HepG2 (cell line): ENCODE data around the gene TCF20. TPM values are rescaled to one million over a fixed set of nuclear protein-coding genes. Genes with fewer than 3 reads are reported as not detected.

ENCODE experiments used
- AGO2 ChIP-seq: fragments of 200-400 bp; formaldehyde crosslinking; optimal IDR thresholded peaks from 2 replicates; pipeline ENCODE3; 2017; ENCODE audit warnings: mild to moderate bottlenecking, low read depth, low read length, moderate library complexity
- GABPA ChIP-seq, 2 experiments: IDR thresholded peaks; 2 replicates each; pipeline ENCODE4 v1.6.1; 2011 to 2016; ENCODE audit warnings: low read depth in 2 of 2, low read length in 1 of 2, missing biosample characterization in 1 of 2, missing genetic modification characterization in 1 of 2
- ISL2 ChIP-seq: sonication (generic); formaldehyde crosslinking; IDR thresholded peaks from 2 replicates; pipeline ENCODE4 v1.5.0; 2020; ENCODE audit warnings: missing genetic modification reagents
- MTF2 ChIP-seq: sonication (generic); formaldehyde crosslinking; IDR thresholded peaks from 2 replicates; pipeline ENCODE4 v1.5.0; 2020; ENCODE audit warnings: missing genetic modification reagents, borderline replicate concordance
- ZNF33A ChIP-seq: sonication (generic); formaldehyde crosslinking; IDR thresholded peaks from 2 replicates; pipeline ENCODE4 v1.5.1; 2020; ENCODE audit warnings: missing genetic modification reagents, mild to moderate bottlenecking, moderate library complexity, borderline replicate concordance
- ZNF564 ChIP-seq: sonication (generic); formaldehyde crosslinking; IDR thresholded peaks from 2 replicates; pipeline ENCODE4 v1.8.1; 2023; ENCODE audit warnings: mild to moderate bottlenecking, missing genetic modification reagents
- ZNF607 ChIP-seq: sonication (generic); formaldehyde crosslinking; IDR thresholded peaks from 2 replicates; pipeline ENCODE4 v1.5.1; 2020; ENCODE audit warnings: missing genetic modification reagents, mild to moderate bottlenecking, borderline replicate concordance
- polyA plus RNA-seq, 8 experiments: library from polyadenylated mRNA; depleted of rRNA in 3 of 8; stranded (reverse) in 7 of 8; unstranded in 1 of 8; fragments of >200 nt; fragmentation: Illumina TruSeq in 4 of 8; extraction: Trizol in 4 of 8; gene quantifications; 2 replicates each; pipeline versions ENCODE4 v1.2.1 to v1.2.3, GENCODE V29; 2011 to 2016; ENCODE audit warnings: low read depth in 4 of 8, missing spikeins in 1 of 8, mixed read lengths in 1 of 8; ENCODE audit not compliant: insufficient read depth in 1 of 8
- total RNA-seq, 5 experiments: library from RNA; depleted of rRNA; stranded (reverse); fragments of >200 nt; fragmentation: Illumina TruSeq; extraction: Trizol; gene quantifications; 2 replicates each; pipeline ENCODE4 v1.2.3, GENCODE V29; 2016; ENCODE audit warnings: low read depth in 1 of 5
- TF ChIP-seq, protein P1 (sequence below): sonication (generic); formaldehyde crosslinking; IDR thresholded peaks from 2 replicates; pipeline ENCODE4 v1.4.0; 2020; ENCODE audit warnings: missing genetic modification reagents
- TF ChIP-seq, protein P2 (sequence below): sonication (generic); formaldehyde crosslinking; IDR thresholded peaks from 2 replicates; pipeline ENCODE4 v1.5.1; 2020; ENCODE audit warnings: mild to moderate bottlenecking, missing genetic modification reagents, moderate library complexity
- TF ChIP-seq, protein P3 (sequence below): sonication (generic); formaldehyde crosslinking; IDR thresholded peaks from 2 replicates; pipeline ENCODE4 v1.4.0; 2020; ENCODE audit warnings: low read depth, mild to moderate bottlenecking, missing genetic modification reagents
- TF ChIP-seq, protein P4 (sequence below): sonication (generic); formaldehyde crosslinking; IDR thresholded peaks from 2 replicates; pipeline ENCODE4 v1.5.0; 2020; ENCODE audit warnings: mild to moderate bottlenecking, low read depth, missing genetic modification reagents, borderline replicate concordance
- TF ChIP-seq, protein P5 (sequence below): IDR thresholded peaks from 2 replicates; pipeline ENCODE4 v1.6.1; 2018; ENCODE audit warnings: missing genetic modification reagents, mild to moderate bottlenecking, missing compliant biosample characterization
- TF ChIP-seq, protein P6 (sequence below): sonication (generic); formaldehyde crosslinking; IDR thresholded peaks from 2 replicates; pipeline ENCODE4 v1.8.0; 2022; ENCODE audit warnings: mild to moderate bottlenecking, missing genetic modification reagents, moderate library complexity
- TF ChIP-seq, protein P7 (sequence below): sonication (generic); formaldehyde crosslinking; IDR thresholded peaks from 2 replicates; pipeline ENCODE4 v1.5.0; 2020; ENCODE audit warnings: missing genetic modification reagents, mild to moderate bottlenecking, borderline replicate concordance

Gene TCF20
- total and polyA plus RNA-seq, 2 of the 13 experiments (the other 11 are each of a cell fraction or from before 2014, with no cell fraction given): 12.8 to 23.7 TPM

DNA sequence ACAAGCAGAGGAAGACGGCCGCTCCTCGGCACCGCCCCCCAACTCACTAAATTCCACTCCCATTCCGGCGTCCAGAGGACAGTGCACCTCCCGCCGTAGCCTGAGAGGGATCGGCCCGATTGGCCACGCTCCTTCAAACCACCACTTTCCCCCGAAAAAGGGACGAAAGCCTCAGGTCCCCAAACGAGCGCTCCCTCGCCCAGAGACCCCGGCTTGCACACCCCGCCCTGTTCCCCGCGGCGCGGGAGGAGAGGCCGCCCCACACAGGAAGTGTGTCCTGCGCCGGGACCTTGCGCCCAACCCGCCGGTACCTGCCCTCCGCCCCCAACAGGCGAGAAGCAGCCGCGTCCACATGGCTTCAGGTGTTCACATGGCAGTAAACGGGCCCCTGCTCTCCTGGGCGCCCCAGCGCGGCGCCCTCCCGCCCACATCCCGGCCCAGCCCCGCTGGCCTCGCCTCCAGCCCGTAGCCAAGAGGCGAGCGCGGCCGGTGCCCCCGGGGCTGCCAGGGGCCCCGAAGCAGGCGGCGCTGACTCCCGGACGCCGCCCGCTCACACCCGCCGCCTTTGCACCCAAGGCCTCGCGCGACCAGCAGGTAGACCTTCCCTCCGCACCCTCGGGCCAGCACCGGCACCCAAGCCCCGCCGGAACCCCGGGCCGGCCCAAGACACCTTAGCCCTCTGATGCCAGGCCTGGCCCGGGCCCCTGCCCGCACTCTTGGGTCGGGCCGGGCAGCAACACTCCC lies 849 bp downstream of the TCF20 start (continued):
- TF ChIP-seq, protein P1, sequence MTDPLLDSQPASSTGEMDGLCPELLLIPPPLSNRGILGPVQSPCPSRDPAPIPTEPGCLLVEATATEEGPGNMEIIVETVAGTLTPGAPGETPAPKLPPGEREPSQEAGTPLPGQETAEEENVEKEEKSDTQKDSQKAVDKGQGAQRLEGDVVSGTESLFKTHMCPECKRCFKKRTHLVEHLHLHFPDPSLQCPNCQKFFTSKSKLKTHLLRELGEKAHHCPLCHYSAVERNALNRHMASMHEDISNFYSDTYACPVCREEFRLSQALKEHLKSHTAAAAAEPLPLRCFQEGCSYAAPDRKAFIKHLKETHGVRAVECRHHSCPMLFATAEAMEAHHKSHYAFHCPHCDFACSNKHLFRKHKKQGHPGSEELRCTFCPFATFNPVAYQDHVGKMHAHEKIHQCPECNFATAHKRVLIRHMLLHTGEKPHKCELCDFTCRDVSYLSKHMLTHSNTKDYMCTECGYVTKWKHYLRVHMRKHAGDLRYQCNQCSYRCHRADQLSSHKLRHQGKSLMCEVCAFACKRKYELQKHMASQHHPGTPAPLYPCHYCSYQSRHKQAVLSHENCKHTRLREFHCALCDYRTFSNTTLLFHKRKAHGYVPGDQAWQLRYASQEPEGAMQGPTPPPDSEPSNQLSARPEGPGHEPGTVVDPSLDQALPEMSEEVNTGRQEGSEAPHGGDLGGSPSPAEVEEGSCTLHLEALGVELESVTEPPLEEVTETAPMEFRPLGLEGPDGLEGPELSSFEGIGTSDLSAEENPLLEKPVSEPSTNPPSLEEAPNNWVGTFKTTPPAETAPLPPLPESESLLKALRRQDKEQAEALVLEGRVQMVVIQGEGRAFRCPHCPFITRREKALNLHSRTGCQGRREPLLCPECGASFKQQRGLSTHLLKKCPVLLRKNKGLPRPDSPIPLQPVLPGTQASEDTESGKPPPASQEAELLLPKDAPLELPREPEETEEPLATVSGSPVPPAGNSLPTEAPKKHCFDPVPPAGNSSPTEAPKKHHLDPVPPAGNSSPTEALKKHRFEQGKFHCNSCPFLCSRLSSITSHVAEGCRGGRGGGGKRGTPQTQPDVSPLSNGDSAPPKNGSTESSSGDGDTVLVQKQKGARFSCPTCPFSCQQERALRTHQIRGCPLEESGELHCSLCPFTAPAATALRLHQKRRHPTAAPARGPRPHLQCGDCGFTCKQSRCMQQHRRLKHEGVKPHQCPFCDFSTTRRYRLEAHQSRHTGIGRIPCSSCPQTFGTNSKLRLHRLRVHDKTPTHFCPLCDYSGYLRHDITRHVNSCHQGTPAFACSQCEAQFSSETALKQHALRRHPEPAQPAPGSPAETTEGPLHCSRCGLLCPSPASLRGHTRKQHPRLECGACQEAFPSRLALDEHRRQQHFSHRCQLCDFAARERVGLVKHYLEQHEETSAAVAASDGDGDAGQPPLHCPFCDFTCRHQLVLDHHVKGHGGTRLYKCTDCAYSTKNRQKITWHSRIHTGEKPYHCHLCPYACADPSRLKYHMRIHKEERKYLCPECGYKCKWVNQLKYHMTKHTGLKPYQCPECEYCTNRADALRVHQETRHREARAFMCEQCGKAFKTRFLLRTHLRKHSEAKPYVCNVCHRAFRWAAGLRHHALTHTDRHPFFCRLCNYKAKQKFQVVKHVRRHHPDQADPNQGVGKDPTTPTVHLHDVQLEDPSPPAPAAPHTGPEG (CRISPR knock-in tag): no peak
- TF ChIP-seq, protein P2, sequence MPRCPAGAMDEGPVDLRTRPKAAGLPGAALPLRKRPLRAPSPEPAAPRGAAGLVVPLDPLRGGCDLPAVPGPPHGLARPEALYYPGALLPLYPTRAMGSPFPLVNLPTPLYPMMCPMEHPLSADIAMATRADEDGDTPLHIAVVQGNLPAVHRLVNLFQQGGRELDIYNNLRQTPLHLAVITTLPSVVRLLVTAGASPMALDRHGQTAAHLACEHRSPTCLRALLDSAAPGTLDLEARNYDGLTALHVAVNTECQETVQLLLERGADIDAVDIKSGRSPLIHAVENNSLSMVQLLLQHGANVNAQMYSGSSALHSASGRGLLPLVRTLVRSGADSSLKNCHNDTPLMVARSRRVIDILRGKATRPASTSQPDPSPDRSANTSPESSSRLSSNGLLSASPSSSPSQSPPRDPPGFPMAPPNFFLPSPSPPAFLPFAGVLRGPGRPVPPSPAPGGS: peak; percentile 76; the same call in 1 of the 2 replicates
- TF ChIP-seq ZNF564 (CRISPR knock-in tag) (0 out of 2 replicates have a peak, but pooled peaks have one; percentile 6), ISL2 (CRISPR knock-in tag) (no peak), ZNF33A (CRISPR knock-in tag) (no peak), ZNF607 (CRISPR knock-in tag) (0 out of 2 replicates have a peak, but pooled peaks have one; percentile 41), GABPA (IDR thresholded peaks at IDR 0.05; ENCODE audit: low read depth, low read length) (peak; percentile 56), GABPA (CRISPR knock-in tag; IDR thresholded peaks at IDR 0.05; ENCODE audit: low read depth) (peak; percentile 74), MTF2 (CRISPR knock-in tag) (no peak), AGO2 (peak; percentile 89)
- TF ChIP-seq, protein P3, sequence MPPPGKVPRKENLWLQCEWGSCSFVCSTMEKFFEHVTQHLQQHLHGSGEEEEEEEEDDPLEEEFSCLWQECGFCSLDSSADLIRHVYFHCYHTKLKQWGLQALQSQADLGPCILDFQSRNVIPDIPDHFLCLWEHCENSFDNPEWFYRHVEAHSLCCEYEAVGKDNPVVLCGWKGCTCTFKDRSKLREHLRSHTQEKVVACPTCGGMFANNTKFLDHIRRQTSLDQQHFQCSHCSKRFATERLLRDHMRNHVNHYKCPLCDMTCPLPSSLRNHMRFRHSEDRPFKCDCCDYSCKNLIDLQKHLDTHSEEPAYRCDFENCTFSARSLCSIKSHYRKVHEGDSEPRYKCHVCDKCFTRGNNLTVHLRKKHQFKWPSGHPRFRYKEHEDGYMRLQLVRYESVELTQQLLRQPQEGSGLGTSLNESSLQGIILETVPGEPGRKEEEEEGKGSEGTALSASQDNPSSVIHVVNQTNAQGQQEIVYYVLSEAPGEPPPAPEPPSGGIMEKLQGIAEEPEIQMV (CRISPR knock-in tag): 0 out of 2 replicates have a peak, but pooled peaks have one; percentile 64
- TF ChIP-seq, protein P4, sequence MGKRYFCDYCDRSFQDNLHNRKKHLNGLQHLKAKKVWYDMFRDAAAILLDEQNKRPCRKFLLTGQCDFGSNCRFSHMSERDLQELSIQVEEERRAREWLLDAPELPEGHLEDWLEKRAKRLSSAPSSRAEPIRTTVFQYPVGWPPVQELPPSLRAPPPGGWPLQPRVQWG: no peak
- TF ChIP-seq, protein P5, sequence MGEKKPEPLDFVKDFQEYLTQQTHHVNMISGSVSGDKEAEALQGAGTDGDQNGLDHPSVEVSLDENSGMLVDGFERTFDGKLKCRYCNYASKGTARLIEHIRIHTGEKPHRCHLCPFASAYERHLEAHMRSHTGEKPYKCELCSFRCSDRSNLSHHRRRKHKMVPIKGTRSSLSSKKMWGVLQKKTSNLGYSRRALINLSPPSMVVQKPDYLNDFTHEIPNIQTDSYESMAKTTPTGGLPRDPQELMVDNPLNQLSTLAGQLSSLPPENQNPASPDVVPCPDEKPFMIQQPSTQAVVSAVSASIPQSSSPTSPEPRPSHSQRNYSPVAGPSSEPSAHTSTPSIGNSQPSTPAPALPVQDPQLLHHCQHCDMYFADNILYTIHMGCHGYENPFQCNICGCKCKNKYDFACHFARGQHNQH: peak; percentile 66; the same call in 1 of the 2 replicates
- TF ChIP-seq, protein P6, sequence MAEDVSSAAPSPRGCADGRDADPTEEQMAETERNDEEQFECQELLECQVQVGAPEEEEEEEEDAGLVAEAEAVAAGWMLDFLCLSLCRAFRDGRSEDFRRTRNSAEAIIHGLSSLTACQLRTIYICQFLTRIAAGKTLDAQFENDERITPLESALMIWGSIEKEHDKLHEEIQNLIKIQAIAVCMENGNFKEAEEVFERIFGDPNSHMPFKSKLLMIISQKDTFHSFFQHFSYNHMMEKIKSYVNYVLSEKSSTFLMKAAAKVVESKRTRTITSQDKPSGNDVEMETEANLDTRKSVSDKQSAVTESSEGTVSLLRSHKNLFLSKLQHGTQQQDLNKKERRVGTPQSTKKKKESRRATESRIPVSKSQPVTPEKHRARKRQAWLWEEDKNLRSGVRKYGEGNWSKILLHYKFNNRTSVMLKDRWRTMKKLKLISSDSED (CRISPR knock-in tag): no peak
- TF ChIP-seq, protein P7, sequence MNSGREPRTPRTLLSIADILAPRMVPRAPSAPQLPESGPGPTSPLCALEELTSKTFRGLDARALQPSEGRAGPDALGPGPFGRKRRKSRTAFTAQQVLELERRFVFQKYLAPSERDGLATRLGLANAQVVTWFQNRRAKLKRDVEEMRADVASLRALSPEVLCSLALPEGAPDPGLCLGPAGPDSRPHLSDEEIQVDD (CRISPR knock-in tag): no peak
